CD1c-positive myeloid dendritic cell (primary cell): ENCODE data around the gene FAM50A.

Experiments
- DNase-seq: peaks from one replicate; pipeline ENCODE4 v3.0.0-alpha.2; 2016; ENCODE audit errors: extremely low spot score

The FAM50A gene

GRCh38 chrX:154437971-154438893 lies 5.7 kb upstream of the FAM50A start:
- no peak for DNase-seq

- DNase-seq = no peak
Measured at GRCh38 chrX:154439841-154440240, 4.1 kb upstream of the FAM50A start.

GRCh38 chrX:154440623-154441357 lies 3.2 kb upstream of the FAM50A start:
- DNase-seq = no peak

- no peak for DNase-seq
Measured at GRCh38 chrX:154441564-154441963, 2.4 kb upstream of the FAM50A start.

- DNase-seq = no peak
Measured at GRCh38 chrX:154441984-154442707, 1.8 kb upstream of the FAM50A start.

GRCh38 chrX:154443479-154443910 lies 446 bp upstream of the FAM50A start:
- no peak for DNase-seq

GRCh38 chrX:154444755-154445246 lies 860 bp downstream of the FAM50A start:
- no peak for DNase-seq

GRCh38 chrX:154445776-154446175 lies 1.8 kb downstream of the FAM50A start:
- DNase-seq = no peak

GRCh38 chrX:154446430-154446829 lies 2.5 kb downstream of the FAM50A start:
- DNase-seq = no peak

GRCh38 chrX:154448484-154448883 lies 4.5 kb downstream of the FAM50A start:
- DNase-seq = no peak

DNA sequence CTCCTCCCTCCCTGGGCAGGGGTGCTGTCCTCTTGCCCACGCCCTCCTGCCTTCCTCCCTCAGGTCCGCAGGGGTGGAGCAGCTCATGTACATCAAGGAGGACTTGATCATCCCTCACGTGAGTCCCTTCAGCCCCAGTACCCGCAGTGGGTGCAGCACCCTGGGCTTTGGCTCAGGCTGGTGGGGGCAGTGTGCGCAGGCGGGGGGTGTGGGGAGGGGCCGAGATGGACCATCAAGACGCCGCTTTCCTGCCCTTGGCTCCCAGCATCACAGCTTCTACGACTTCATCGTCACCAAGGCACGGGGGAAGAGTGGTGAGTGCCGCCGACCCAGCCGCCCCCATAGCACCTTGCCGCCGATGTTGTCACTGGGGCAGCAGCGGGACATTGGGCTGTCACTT lies 5.7 kb downstream of the FAM50A start:
- no peak for DNase-seq

DNA sequence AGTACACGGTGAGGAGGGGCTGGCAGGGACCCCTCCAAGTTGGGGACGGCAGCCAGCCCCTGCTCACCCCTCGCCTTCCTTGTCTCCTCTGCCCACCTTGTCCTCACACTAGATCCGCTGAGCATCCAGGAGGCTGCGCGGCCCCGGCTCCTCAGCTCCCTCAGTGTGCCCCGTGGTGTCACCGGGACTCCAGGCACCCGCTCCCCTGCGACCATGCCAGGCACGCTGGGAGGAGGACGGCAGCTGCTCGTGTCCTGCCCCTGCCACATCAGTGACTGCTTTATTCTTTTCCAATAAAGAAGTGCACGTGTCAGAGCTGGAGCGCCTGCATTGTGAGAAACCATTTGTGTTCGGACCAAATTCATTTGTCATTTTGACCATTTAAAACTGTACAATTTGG lies 6.4 kb downstream of the FAM50A start:
- DNase-seq = no peak

DNA sequence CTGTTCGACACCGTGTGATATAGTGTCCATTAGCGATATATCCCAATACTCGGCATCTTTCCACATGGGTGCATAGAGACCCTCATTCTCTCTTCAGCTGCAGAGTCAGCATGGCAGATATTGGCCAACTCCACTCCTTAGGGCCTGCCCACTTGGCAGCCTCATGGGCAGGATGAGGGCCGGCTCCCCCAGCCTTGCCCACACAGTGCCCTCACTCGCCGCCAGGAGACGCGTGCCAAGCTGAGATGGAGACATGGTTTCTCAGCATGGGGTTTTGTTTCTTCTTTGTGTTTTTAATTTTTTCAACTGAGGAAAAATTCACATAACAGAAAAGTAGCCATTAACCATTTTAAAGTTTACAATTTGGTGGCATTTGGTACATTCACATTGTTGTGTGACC lies 8.9 kb downstream of the FAM50A start:
- no peak for DNase-seq

- peak; percentile 45 for DNase-seq
Measured at GRCh38 chrX:154457491-154458115, 13.7 kb downstream of the FAM50A start.

DNA sequence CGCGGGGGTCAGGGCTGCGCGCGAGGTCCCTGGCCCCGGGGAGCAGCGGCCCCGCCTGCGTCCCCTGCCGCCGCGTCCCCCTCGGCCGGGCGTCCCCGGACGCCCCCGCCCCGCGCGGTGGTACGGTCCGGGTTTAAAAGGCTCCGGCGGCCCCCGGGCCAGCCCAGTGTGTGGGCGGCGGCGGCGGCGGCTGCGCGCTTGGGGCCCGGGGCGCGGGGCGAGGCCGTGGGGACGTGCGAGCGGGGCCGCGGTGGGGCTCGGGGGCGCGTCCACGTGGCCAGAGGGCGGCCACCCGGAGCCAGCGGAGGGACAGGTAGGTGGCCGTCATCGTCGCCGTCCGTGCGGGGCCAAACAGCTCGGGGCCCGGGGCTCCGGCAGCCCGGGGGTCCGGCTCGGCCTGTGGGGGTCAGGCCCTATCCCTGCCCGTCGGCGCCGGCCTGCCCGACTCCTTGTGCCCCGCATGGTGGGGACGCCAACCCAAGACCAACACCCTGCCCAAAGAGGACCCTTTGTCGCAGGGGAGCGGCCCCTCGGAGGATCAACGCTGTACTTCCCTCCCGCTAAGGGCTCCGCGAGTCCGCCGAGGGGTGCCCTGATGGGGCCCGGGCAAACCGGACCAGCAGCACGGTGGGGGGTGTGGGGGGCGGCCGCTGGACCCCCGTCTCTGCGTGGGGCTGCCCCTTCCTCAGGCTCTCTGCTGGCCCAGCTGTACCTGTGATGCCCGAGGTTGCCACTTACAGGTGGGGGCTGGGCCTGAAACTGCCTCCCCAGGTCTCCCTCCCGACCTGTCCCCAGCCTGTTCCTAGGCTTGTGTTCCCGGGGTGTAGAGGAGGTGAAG lies 14.4 kb downstream of the FAM50A start, which contains the start of gene PLXNA3:
Gene PLXNA3 (plus strand): TSS at position 166 of the 838 bp plus-strand sequence. CDS start 1,903 bp downstream, outside the sequence.
- DNase-seq = peak; percentile 71

GRCh38 chrX:154458954-154459778 lies 15.2 kb downstream of the FAM50A start:
- no peak for DNase-seq

GRCh38 chrX:154459832-154460231 lies 15.9 kb downstream of the FAM50A start:
- no peak for DNase-seq

GRCh38 chrX:154460326-154460725 lies 16.4 kb downstream of the FAM50A start:
- no peak for DNase-seq

GRCh38 chrX:154462396-154462795 lies 18.5 kb downstream of the FAM50A start:
- no peak for DNase-seq
